GM21529 (cell line): ENCODE measurements around the gene NRG4.
"Not testable (repeated sequence)": the region's sequence is repeated elsewhere in the genome, so short reads cannot be mapped to it uniquely, and the experiment has no call there.

Experiments
- ATAC-seq: cut with Tn5 transposase; IDR thresholded peaks from one replicate; pipeline ENCODE4 v1.9.1; 2021; ENCODE audit not compliant: unreplicated experiment

Gene NRG4

GRCh38 chr15:75994220-75994619 lies 18.0 kb downstream of the NRG4 start:
- ATAC-seq = no peak

- no peak for ATAC-seq
These were observed 19.3 kb downstream of the NRG4 start for GRCh38 chr15:75992897-75993296.

GRCh38 chr15:75989875-75990274 lies 22.3 kb downstream of the NRG4 start:
- ATAC-seq = no peak

- ATAC-seq = no peak
These were observed 23.2 kb downstream of the NRG4 start for GRCh38 chr15:75989045-75989444.

- no peak for ATAC-seq
These were observed 26.3 kb downstream of the NRG4 start for GRCh38 chr15:75985971-75986370.

GRCh38 chr15:75984706-75985105 lies 27.5 kb downstream of the NRG4 start:
- ATAC-seq = not testable (repeated sequence)

- ATAC-seq = no peak
These were observed 29.8 kb downstream of the NRG4 start for GRCh38 chr15:75982468-75982867.

- ATAC-seq = no peak
These were observed 30.9 kb downstream of the NRG4 start for GRCh38 chr15:75981149-75981815.

GRCh38 chr15:75976766-75977165 lies 35.5 kb downstream of the NRG4 start:
- not testable (repeated sequence) for ATAC-seq

- ATAC-seq = no peak
These were observed 46.2 kb downstream of the NRG4 start for GRCh38 chr15:75966073-75966472.

- ATAC-seq = no peak
These were observed 50.9 kb downstream of the NRG4 start for GRCh38 chr15:75961331-75961730.

GRCh38 chr15:75955720-75956119 lies 56.5 kb downstream of the NRG4 start:
- no peak for ATAC-seq

GRCh38 chr15:75952525-75952924 lies 59.7 kb downstream of the NRG4 start:
- no peak for ATAC-seq

GRCh38 chr15:75948761-75949296 lies 63.4 kb downstream of the NRG4 start:
- no peak for ATAC-seq

- ATAC-seq = no peak
These were observed 65.1 kb downstream of the NRG4 start for GRCh38 chr15:75947092-75947491.

GRCh38 chr15:75945953-75946352 lies 66.3 kb downstream of the NRG4 start:
- no peak for ATAC-seq

- no peak for ATAC-seq
These were observed 68.5 kb downstream of the NRG4 start for GRCh38 chr15:75943713-75944215.

- ATAC-seq = no peak
These were observed 69.0 kb downstream of the NRG4 start for GRCh38 chr15:75943246-75943645.

GRCh38 chr15:75942464-75942863 lies 69.8 kb downstream of the NRG4 start:
- no peak for ATAC-seq

- ATAC-seq = no peak
These were observed 81.4 kb downstream of the NRG4 start for GRCh38 chr15:75930866-75931265.

GRCh38 chr15:75929799-75930565 lies 82.2 kb downstream of the NRG4 start:
- ATAC-seq = no peak
